ENCODE data around the gene GID4.

The GID4 gene

GRCh38 chr17:18025241-18025944 is 13.8 kb upstream of the GID4 start:
- no peak for TF ChIP-seq CTCF (IDR thresholded peaks at IDR 0.05; ENCODE audit: extremely low read depth, insufficient read depth, missing control alignments)
- DNase-seq (ENCODE audit: low spot score), result peak; percentile 73
- in situ Hi-C loops (cut with MboI; ENCODE audit: low pct_unique_long_range_greater_than_20kb, low sequenced_read_pairs, unreplicated experiment), result loop anchor here (10.0 kb wide), 1 partner anchor 351 kb away; no protein-coding TSS in a partner anchor

- in situ Hi-C loops (cut with MboI; ENCODE audit: low pct_unique_long_range_greater_than_20kb, low sequenced_read_pairs, unreplicated experiment), result loop anchor here (10.0 kb wide), 1 partner anchor 351 kb away; no protein-coding TSS in a partner anchor
- no peak for TF ChIP-seq CTCF (IDR thresholded peaks at IDR 0.05; ENCODE audit: extremely low read depth, insufficient read depth, missing control alignments)
- no peak for DNase-seq (ENCODE audit: low spot score)
Measured at GRCh38 chr17:18025945-18026776, 13.0 kb upstream of the GID4 start.

GRCh38 chr17:18027280-18027679 is 11.9 kb upstream of the GID4 start:
- in situ Hi-C loops (cut with MboI; ENCODE audit: low pct_unique_long_range_greater_than_20kb, low sequenced_read_pairs, unreplicated experiment), result loop anchor here (10.0 kb wide), 1 partner anchor 352 kb away; no protein-coding TSS in a partner anchor
- no peak for TF ChIP-seq CTCF (IDR thresholded peaks at IDR 0.05; ENCODE audit: extremely low read depth, insufficient read depth, missing control alignments)
- no peak for DNase-seq (ENCODE audit: low spot score)

GRCh38 chr17:18028114-18028951 is 10.9 kb upstream of the GID4 start:
- in situ Hi-C loops (cut with MboI; ENCODE audit: low pct_unique_long_range_greater_than_20kb, low sequenced_read_pairs, unreplicated experiment), result loop anchor here (10.0 kb wide), 1 partner anchor 354 kb away; no protein-coding TSS in a partner anchor
- no peak for DNase-seq (ENCODE audit: low spot score)
- no peak for TF ChIP-seq CTCF (IDR thresholded peaks at IDR 0.05; ENCODE audit: extremely low read depth, insufficient read depth, missing control alignments)

- DNase-seq (ENCODE audit: low spot score), result no peak
- in situ Hi-C loops (cut with MboI; ENCODE audit: low pct_unique_long_range_greater_than_20kb, low sequenced_read_pairs, unreplicated experiment), result loop anchor here (10.0 kb wide), 1 partner anchor 354 kb away; no protein-coding TSS in a partner anchor
Measured at GRCh38 chr17:18028952-18029540, 10.2 kb upstream of the GID4 start.

More at GRCh38 chr17:18028952-18029540, 10.2 kb upstream of the GID4 start:
- TF ChIP-seq CTCF (IDR thresholded peaks at IDR 0.05; ENCODE audit: extremely low read depth, insufficient read depth, missing control alignments), result no peak
